ENCODE results near the gene RALGPS1. TPM values are rescaled to one million over a fixed set of nuclear protein-coding genes. Genes with fewer than 3 reads are reported as not detected.

Gene RALGPS1
- total and polyA plus RNA-seq, 2 donors (not counting 1 experiment from before 2014, with no cell fraction given) = 19.7 to 39.9 TPM

DNA sequence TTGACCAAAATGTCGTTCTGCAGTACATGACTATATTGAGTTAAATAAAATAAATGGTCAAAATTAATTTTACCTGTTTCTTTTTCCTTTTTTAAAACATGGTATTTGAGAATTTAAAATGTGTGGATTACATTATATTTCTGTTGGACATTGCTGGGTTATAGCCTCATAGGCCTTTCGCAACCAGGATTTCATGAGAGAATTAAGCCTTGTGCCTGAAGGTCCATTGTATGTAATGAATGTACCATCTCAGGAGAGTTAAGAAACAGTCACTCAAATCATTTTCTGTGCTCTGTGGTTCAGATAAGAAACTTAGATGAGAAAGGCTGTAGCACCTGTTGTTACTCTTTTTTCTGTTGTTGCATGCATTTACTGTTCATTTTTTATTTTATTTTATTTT lies 104.4 kb downstream of the RALGPS1 start:
- Mint-ChIP-seq H3K9me3 (ENCODE audit: insufficient read depth) (no peaks in the 10 kb centered on the region), H3K27me3 (no peaks in the 10 kb centered on the region), H3K4me3 (no peak overlapping the region), H3K27ac (no peak overlapping the region), H3K4me1 (peaks cover 10% of the 10 kb centered on the region)
- Histone ChIP-seq H3K4me2 (replicated peaks; ENCODE audit: low read depth, low read length, poor library complexity, severe bottlenecking) (no peak overlapping the region), H2AFZ (ENCODE audit: insufficient read depth, low read depth, low read length, poor library complexity, severe bottlenecking) (no peak overlapping the region), H3K27ac (ENCODE audit: low read length in 2 of 2) (no peak overlapping the region), H3K79me2 (ENCODE audit: control insufficient read depth, insufficient read depth, low read length) (no peaks in the 10 kb centered on the region), H3K9ac (ENCODE audit: low read length) (no peak overlapping the region), H3K27me3 (replicated peaks in 1 of 4; ENCODE audit: control extremely low read depth in 1 of 4, control insufficient read depth in 3 of 4, insufficient read depth in 4 of 4, low read length in 3 of 4) (no peaks in the 10 kb centered on the region), H3K36me3 (replicated peaks in 1 of 2; ENCODE audit: control extremely low read depth in 1 of 2, control insufficient read depth in 1 of 2, extremely low read depth in 1 of 2, insufficient read depth in 2 of 2, low read length in 1 of 2) (peaks cover 0 to 3% of the 10 kb centered on the region in 2 experiments), H4K20me1 (ENCODE audit: control insufficient read depth, insufficient read depth, low read length, poor library complexity, severe bottlenecking) (no peaks in the 10 kb centered on the region), H3K9me3 (ENCODE audit: control extremely low read depth in 1 of 3, control insufficient read depth in 2 of 3, insufficient read depth in 1 of 3, low read length in 2 of 3) (no peaks in the 10 kb centered on the region), H3K4me3 (ENCODE audit: control extremely low read depth in 1 of 5, extremely low read depth in 1 of 5, insufficient read depth in 1 of 5, low read depth in 2 of 5, low read length in 4 of 5) (no peak overlapping the region), H3K4me1 (ENCODE audit: control insufficient read depth in 2 of 2, insufficient read depth in 2 of 2, low read length in 2 of 2) (no peaks in the 10 kb centered on the region)
- WGBS (ENCODE audit: insufficient coverage) = no CpG with 5 or more reads among the region's 2 CpGs
- ChIA-PET POLR2A (no interaction called here), CTCF (no interaction called here)
- TF ChIP-seq, protein P1, sequence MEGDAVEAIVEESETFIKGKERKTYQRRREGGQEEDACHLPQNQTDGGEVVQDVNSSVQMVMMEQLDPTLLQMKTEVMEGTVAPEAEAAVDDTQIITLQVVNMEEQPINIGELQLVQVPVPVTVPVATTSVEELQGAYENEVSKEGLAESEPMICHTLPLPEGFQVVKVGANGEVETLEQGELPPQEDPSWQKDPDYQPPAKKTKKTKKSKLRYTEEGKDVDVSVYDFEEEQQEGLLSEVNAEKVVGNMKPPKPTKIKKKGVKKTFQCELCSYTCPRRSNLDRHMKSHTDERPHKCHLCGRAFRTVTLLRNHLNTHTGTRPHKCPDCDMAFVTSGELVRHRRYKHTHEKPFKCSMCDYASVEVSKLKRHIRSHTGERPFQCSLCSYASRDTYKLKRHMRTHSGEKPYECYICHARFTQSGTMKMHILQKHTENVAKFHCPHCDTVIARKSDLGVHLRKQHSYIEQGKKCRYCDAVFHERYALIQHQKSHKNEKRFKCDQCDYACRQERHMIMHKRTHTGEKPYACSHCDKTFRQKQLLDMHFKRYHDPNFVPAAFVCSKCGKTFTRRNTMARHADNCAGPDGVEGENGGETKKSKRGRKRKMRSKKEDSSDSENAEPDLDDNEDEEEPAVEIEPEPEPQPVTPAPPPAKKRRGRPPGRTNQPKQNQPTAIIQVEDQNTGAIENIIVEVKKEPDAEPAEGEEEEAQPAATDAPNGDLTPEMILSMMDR (IDR thresholded peaks at IDR 0.05) = no peak
- TF ChIP-seq EZH2 (IDR thresholded peaks at IDR 0.05; ENCODE audit: borderline replicate concordance, insufficient read depth, low read depth, low read length, poor library complexity, severe bottlenecking) = no peak
- intact Hi-C loops (cut with micrococcal nuclease) = no loop called here
- DNase-seq = no peak
- no peak for ATAC-seq (ENCODE audit: low read depth)

DNA sequence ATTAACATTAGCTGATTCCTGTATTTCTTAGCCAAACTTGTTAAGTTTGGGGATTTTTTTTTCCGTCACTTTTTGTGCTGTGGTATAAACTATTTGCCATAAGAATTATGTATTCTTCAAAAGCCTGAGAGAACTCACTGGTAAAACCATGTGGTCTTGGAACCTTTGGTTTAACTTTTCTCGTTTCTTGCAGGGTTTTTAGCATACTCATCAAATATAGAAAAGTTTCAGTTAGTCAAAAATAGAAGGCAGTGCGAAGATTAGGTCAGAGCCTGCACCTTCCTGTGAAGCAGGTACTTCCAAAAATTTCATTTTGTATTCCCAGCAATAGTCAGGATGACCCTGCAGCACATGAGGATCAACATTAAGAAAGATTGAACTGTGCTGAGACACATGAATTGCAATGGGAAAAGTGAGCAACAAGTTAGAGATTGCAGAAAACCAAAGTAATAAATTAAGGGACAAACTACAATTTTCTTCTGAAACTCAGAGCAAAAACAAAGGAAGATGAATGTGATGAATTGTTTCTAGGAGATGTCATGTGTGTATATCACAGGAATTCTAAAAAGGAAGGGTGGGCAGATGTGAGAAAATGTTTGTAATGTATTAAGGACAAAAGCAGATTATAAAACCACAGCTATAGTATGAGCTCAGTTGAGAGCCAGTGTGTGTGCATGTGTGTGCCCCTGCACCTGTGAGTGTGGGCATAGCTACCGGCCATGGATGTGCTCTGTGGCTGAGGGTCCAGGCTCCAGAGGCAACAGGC lies 105.6 kb downstream of the RALGPS1 start:
- Histone ChIP-seq H3K27me3 (replicated peaks in 1 of 4; ENCODE audit: control extremely low read depth in 1 of 4, control insufficient read depth in 3 of 4, insufficient read depth in 4 of 4, low read length in 3 of 4) (no peaks in the 10 kb centered on the region), H2AFZ (ENCODE audit: insufficient read depth, low read depth, low read length, poor library complexity, severe bottlenecking) (no peak overlapping the region), H3K9ac (ENCODE audit: low read length) (no peak overlapping the region), H3K9me3 (ENCODE audit: control extremely low read depth in 1 of 3, control insufficient read depth in 2 of 3, insufficient read depth in 1 of 3, low read length in 2 of 3) (no peaks in the 10 kb centered on the region), H4K20me1 (ENCODE audit: control insufficient read depth, insufficient read depth, low read length, poor library complexity, severe bottlenecking) (no peaks in the 10 kb centered on the region), H3K36me3 (replicated peaks in 1 of 2; ENCODE audit: control extremely low read depth in 1 of 2, control insufficient read depth in 1 of 2, extremely low read depth in 1 of 2, insufficient read depth in 2 of 2, low read length in 1 of 2) (peaks cover 0 to 3% of the 10 kb centered on the region in 2 experiments), H3K27ac (ENCODE audit: low read length in 2 of 2) (no peak overlapping the region), H3K4me2 (replicated peaks; ENCODE audit: low read depth, low read length, poor library complexity, severe bottlenecking) (no peak overlapping the region), H3K4me1 (ENCODE audit: control insufficient read depth in 2 of 2, insufficient read depth in 2 of 2, low read length in 2 of 2) (no peaks in the 10 kb centered on the region), H3K4me3 (ENCODE audit: control extremely low read depth in 1 of 5, extremely low read depth in 1 of 5, insufficient read depth in 1 of 5, low read depth in 2 of 5, low read length in 4 of 5) (no peak overlapping the region), H3K79me2 (ENCODE audit: control insufficient read depth, insufficient read depth, low read length) (no peaks in the 10 kb centered on the region)
- ATAC-seq (ENCODE audit: low read depth) = no peak
- no peak for DNase-seq
- ChIA-PET CTCF (no interaction called here), POLR2A (no interaction called here)
- no CpG with 5 or more reads among the region's 4 CpGs for WGBS (ENCODE audit: insufficient coverage)
- Mint-ChIP-seq H3K9me3 (ENCODE audit: insufficient read depth) (no peaks in the 10 kb centered on the region), H3K4me1 (peaks cover 10% of the 10 kb centered on the region), H3K27me3 (no peaks in the 10 kb centered on the region), H3K27ac (no peak overlapping the region), H3K4me3 (no peak overlapping the region)
- intact Hi-C loops (cut with micrococcal nuclease) = no loop called here
- TF ChIP-seq, protein P1 (IDR thresholded peaks at IDR 0.05) = no peak
- no peak for TF ChIP-seq EZH2 (IDR thresholded peaks at IDR 0.05; ENCODE audit: borderline replicate concordance, insufficient read depth, low read depth, low read length, poor library complexity, severe bottlenecking)

Data from B cell (primary cell).